AML-193 (cell line): ENCODE measurements around the gene PAIP2.
A peak's percentile ranks its signal among the peaks of the same experiment; 100 is the strongest.
"Not testable (repeated sequence)": the region's sequence is repeated elsewhere in the genome, so short reads cannot be mapped to it uniquely, and the experiment has no call there.

ENCODE experiments used
- DNase-seq, 2 experiments: peaks; one replicate each; lab custom pipeline; 2025; lab: John Stamatoyannopoulos, UW

Gene PAIP2, protein sequence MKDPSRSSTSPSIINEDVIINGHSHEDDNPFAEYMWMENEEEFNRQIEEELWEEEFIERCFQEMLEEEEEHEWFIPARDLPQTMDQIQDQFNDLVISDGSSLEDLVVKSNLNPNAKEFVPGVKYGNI

DNA sequence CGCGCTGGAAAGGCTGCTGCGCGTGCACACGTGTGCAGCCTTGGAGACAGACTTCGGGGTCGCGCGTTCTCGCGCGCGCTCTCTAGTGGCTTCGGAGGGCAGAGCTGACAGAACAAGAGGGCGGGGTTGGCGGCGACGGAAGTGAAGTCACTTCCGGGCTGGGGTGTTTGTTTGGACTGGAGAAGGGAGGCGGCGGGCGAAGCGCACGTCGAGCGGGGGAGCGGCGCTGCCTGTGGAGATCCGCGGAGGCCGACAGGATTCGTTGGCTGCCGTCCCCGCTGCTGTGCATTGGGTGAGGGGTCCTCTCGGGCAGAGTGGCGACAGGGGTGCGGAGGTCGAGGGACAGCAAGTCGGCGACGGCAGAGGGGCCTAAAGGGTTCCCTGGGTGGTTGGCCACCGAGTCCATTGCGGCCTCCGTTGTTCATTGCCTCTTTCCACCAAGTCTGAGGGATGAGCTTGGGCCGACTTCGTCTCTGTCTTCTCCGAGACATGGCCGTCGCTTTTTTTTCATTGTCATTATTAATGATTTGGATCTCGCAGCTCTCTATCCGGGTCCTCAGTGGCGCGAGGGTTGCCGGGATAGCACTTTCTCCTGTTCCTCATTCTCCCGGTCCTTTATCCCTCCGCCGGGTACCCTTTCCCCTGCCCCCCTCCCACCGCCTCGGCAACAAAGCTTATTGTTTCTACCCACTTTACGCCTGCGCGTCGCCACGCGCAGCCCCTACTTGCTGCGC is at the start of gene PAIP2:
Gene PAIP2, plus strand, starts transcription at position 166 of the 734 bp plus-strand sequence. CDS start 21,931 bp downstream, outside the sequence.
- DNase-seq = peak; percentile 90 to 96

DNA sequence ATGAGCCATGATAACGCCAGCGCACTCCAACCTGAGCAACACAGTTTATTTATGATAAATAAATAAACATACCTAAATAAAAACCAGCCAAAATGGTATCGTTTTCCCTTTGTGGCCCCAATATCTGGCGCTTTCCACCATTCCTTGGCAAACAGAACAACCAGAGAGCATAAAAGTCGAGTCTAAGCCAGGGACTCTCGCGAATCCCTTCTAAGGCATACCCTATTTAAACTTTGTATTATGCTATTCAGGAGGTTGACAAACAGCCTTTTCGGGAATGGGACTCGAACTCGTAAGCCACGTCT is 48.5 kb upstream of the PAIP2 start:
- no peak for DNase-seq

DNA sequence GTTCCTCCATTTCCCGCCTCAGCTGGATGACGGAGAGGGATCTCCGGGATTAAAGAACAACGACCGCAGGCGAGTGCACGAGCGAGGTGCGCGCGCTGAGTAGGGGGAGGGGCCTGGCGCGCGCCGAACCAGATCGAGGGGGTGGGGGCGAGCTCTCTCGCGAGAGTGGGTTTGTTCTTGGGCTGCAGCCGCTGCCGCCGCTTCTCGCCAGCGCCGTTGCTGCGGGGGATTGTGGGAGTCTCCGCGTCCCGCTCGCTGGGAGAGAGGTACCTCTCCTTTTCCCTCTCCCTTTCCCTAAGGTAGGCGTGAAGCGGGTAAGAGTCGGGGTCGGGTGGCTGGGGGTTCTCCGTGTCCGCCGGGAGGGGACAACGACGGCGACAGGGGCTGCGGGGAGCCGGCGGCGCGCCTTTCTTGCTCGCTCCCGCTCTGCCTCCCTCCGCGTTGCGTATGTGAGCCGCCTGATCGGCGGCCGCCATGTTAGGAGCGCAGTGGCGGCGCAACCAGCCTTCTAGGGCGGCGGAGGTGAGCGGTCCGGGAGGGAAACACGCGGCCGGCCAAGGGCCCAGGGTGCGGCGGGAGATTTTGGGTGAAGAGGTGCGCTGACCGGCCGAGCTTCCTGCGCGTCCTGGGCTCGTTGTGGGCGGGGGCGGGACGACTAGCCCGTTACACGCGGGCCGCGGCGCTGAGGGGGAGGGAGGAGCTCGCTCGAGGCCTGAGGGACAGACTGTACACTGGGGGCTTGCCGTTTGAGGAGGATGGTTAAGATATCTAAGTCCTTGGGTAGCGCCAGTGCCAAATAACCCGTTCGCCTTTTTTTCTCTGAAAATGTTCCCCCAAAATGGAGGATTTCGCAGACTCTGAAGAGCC is 47.9 kb upstream of the PAIP2 start, which contains the start of gene MATR3:
Gene MATR3, plus strand, starts transcription at position 234 of the 867 bp plus-strand sequence. CDS start 13,676 bp downstream, outside the sequence.
- DNase-seq = peak; percentile 81 to 86

DNA sequence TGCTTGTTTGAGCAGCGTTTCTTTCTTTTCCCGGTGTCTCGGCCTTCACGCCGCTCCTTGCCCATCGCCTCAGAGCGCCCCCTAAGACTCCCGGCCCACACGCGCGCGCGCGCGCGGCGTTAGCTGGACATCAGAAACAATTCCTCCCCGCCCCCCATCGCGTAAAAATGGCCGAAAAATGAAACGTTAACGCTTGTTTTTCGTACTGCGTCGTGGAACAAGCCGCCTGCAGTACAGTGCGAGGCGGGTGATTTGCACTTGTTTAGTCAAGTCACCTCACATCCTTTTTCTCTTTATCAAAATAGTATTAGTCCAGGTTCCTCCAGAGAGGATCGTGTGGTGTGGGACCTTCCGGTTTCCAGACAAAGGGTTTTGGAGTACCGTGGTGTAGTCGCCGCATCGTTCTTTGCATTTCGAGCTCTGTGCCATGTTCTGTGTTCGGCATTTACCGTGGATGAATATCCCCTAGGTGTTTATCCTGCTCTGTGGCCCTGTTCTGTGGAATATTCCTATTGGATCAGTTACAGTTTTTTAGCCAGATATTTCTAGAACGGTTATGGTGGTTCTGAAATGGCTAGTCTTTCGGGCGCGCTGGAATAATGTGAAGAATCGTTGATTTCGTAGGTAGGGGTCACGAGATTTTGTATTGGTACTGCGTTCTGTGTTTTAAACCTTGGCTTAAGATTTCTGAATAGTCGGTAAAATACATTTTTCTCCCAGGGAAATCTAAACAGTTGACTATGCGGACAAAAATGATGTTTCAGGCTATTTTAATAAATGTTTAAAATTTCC is 47.1 kb upstream of the PAIP2 start:
- peak; percentile 48 to 56 for DNase-seq

DNA sequence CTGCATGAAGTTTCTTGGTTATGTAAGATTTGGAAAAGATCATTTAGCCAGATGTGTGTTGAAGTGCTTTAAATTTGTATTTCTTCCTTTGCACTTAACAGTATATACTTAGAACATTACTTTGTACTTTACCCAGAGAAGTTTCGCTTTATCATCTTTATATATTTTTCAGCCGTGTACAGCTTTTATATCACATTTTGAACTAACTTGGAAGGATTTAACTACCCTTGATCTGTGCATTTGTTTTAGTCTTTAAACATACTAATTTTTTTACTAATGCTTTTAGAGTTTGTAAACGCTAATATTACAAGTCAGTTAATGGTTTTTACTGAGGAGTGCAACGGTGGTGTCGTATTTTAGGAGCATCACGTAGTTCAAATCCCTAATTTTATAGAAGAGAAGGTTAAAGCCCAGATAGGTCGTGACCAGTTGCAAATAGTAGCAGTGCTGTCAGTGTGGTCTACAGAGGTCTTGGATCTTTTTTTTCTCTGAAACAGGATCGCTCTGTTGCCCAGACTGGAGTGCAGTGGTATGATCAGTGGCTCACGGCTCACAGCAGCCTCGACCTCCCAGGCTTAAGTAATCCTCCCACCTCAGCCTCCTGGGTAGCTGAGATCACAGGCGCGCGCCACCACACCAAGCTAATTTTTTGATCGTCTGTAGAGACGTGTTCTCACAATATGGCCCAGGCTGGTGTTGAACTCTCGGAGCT is 46.2 kb upstream of the PAIP2 start:
- no peak for DNase-seq

DNA sequence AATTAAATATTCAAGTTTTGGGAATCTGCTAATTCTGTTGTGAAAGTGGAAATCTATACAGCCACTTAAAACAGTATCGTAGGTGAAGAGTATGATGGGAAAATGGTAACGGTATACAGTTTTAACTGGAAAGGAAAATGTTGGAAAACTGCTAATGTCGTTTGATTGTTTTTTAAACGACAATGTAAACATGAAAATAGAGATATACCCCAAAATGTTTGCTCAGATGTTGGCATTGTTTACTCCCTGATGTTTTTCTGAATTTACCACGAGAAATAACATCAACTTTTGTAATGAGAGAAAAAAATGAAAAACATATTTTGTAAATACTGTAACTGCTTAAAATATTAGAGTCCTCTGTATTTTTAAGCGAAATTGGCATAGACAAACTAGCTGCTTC is 45.5 kb upstream of the PAIP2 start:
- no peak for DNase-seq

DNA sequence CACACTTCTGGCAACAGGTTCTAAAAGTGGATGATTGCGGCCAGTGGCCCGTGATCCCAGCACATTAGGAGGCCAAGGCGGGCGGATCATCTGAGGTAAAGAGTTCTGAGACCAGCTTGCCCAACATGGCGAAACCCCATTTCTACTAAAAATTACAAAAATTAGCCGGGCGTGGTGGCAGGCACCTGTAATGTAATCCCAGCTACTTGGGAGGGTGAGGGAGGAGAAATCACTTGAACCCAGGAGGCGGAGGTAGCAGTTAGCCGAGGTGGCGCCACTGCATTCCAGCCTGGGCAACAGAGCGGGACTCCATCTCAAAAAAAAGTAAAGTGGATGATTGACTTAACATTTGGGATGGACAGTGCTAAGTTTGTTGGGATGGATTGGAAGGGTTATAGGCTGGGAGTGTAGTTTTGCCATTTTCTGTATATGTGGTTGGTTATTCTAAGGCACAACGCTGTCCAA is 44.8 kb upstream of the PAIP2 start:
- no peak for DNase-seq

DNA sequence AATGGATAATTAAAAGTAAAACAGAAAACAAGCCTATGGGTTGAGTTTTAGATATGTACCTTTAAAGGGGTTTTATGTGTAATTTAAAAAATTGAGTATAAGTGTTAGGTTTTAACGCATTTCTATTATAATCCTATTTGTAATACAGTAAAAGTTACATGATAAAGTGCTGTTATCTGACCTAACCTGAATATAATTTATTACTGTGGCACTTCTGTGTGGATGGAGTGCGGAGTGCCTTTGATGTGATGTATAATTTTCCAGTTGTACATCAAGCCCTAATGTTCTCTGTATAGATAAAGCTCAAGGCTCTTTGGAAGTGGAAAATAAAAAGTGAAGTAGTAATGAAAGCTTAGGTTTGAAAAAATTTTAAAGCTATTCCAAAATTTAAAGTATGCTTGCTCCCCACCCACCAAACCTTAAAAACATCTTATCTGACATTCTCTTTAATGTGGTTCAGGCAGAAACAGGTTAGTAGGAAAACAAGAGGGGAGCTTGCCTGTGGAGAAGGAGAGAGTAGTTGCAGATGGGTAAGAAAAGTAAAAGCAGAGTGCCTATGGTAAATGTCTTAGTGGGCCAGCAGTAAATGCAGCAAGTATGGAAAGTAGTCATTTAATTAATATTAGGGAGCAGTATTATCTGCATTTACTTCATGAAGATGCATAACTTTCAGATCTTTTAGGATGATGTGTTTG is 44.1 kb upstream of the PAIP2 start:
- no peak for DNase-seq

DNA sequence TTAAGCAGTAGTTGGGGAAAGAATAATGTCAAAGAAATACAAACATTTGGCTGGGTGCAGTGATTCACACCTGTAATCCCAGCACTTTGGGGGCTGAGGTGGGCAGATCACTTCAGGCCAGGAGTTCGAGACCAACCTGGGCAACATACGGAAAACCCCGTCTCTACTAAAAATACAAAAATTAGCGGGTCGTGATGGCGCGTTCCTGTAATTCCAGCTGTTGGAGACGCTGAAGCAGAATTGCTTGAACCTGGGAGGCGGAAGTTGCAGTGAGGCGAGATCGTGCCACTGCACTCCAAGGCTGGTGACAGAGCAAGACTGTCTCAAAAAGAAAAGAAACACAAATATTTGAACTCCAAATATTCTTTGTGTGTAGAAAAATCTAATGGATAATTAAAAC is 43.4 kb upstream of the PAIP2 start:
- no peak for DNase-seq

DNA sequence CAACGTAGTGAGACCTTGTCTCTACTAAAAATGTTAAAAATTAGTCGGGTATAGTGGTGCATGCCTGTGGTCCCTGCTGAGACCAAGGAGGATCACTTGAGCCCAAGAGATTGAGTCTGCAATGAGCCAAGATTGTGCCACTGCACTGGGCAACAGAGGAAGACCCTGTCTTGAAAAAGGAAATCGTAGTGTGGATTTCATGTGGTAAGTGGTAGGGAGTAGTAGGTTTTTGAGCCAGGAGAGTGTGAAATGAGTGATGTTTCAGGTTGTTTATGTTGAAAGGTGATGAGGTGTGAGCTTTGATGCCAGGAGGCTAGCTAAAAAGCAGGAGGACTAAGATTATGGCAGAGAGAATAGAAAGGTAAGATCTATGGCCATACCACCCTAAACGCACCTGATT is 42.2 kb upstream of the PAIP2 start:
- no peak for DNase-seq

DNA sequence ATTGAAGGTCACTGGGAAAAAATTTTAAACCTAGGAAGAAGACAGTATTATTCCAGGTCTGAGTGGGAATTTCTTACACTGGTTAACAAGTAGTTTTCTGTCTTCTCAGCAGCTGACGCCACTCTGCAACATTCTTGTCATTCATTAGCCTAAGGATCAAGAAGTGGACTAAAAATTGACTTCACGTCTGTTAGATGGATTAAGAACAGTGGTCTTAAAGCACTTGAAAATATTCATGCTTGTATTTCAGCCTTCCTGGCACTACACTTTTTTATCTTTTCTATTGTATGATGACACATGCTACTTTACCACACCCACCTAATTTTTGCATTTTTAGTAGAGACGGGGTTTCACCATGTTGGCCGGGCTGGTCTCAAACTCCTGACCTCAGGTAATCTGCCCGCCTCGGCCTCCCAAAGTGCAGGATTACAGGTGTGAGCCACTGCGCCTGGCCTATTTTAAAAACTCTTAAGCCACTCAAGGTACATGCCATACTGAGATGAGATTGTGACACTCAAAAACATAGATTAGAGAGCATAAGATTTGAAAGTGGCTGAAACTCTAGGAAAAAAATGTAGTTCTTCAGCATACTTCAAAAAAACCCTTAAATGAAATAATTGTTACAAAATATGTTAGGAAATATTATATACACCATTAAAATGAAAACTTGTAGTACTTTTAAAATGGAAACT is 39.7 kb upstream of the PAIP2 start:
- no peak for DNase-seq

DNA sequence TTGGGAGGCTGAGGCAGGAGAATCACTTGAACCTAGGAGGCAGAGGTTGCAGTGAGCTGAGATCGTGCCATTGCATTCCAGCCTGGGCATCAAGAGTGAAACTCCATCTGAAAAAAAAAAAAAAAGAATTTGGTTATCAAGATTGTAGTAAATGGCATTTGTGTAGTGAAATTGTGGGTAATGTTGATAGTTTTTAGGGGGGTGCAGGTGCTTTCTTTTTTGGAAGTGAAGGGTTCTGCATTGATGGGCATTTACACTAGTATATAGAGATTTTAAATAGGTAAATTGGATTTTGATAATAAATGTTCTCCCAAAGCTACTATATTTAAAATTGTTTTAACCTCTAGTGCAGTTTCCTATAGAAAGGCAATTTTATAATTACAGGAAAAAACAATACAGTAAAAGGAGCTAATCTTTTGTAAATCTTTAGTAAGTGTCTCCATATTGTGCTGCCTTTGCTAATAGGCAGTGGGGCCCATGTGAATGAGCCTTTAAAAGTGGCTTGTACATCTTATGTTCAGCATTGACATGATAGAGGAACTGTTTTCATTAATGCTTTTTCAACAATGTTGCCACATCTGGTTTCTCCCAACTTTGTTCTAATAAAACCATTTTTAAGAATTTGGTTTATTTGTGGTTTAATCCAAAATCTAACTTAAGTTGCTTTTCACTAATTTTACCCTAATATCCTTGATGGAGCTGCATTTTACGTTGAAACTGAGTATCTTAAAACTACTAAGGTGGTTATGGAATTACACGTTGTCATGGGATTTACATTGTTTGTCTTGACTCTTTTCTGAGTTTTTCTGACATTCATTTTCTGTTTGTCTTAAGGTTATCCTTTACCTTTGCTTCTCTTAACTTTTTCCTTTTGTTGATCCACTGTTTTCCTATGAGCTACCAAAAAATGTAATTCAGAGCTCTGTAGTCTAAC is 37.0 kb upstream of the PAIP2 start:
- DNase-seq = no peak

DNA sequence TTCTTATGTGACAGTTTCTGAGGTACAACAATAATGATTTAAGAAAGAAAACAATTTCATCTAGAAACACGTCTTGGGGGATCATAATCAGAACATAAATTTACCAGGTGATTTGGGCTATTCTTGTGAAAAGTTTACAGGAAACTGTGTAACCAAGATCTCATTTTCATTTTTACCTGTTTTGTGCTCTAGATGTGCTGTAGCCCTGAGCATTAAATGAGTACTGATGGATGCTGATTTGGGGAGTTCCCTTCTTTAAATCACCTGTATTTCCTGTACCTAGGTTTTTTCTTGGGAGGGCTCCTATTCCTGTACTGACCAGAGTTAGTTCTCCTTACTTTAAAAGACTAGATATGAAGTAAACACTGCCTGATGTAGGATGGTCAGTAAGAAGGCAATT is 35.5 kb upstream of the PAIP2 start:
- DNase-seq = no peak

DNA sequence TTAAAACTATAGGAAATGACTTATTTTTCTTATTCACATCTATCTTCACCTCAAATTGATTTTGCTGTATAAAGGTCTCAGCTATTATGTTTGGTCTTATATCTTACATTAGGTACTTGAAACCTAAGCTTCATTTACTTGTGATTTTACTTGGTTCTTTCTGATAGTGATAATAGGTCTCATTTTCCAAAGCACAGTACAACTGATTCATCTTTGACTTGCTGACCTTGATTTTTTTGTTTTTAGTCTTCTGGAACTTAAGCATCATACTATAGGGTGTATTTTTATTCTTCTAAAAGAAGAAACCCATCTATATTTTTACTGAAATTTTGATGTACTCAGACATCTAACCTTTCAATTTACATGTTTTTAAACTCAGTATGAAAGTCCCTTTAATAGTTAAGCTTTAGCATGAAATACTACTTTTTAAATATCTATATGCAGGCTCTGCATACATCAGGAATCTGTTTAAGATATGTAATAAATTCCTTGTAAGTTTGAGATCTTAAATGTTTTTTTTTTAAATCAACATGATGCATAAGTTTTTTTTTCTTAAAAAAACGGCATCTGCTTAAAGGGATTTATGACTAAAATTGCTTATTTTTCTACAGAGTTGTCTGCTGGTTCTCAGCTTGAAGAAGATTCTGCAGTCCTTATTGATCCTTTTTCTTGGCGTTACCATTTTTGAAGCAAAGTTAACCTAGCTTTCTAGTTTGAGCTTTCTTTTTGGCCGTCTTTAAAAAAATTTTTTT is 34.9 kb upstream of the PAIP2 start:
- no peak for DNase-seq

DNA sequence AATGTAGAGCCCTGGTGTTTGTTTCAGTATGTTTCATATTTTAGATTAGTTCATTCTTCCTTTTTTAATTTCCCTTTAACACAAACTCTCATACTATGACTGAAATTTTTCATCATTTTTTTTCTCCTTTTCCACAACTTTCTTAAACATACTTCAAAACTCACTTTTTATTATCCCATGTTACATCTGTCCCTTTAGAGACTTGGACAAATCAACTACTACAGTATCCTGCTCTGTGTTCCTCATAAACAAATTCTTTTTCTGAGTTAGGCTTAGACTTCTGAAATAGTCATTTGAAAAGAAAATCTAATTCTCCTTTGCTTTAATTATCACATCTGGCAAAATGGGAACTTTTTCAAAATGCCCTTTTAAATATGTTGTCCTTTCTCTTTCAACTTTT is 32.9 kb upstream of the PAIP2 start:
- DNase-seq = no peak

DNA sequence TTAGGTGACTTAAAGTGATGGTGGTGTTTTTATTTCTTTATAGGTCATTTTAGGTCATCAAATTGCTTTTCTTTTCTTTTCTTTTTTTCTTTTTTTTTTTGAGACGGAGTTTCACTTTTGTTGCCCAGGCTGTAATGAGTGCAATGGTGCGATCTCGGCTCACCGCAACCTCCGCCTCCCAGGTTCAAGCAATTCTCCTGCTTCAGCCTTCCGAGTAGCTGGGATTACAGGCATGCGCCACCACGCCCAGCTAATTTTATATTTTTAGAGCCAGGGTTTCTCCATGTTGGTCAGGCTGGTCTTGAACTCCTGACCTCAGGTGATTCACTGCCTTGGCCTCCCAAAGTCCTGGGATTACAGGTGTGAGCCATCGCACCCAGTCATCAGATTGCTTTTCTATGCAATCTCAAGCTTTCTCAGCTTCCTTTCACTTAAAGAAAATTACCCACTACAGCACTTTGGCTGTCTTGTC is 30.9 kb upstream of the PAIP2 start:
- not testable (repeated sequence) for DNase-seq

DNA sequence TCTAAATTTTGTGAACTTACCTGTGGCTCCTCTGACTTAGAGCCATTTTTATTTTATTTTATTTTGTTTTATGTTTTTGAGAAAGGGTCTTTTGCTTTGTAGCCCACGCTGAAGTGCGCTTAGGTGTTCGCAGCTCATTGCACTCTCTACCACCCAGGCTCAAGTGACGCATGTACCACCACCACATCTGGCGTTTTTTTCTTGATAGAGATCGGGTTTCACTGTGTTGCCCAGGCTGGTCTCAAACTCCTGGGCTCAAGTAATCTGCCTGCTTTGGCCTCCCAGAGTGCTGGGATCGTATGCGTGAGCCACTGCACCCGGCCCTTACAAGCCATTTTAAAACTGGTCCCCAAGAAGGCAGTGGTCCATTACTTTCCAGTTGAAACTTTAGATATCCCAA is 29.6 kb upstream of the PAIP2 start:
- DNase-seq = no peak

DNA sequence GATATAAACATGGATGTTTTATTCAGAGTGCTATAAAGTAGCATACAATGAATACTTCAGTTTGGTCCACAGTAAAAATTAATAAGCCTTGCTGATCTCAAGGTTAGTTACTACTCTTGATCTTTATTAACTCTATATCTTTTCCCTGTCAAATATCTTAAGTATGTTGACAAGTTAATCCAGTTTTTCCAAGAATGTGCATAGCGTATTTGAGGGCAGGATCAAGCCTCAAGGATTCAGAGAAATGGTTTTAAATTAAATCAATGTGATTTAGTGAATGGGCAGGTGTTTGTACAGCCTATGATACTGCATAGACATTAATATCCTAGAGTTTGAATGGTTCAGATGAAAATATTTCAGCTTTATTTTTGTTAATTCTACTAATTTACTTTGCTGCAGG is 27.4 kb upstream of the PAIP2 start:
- no peak for DNase-seq
